T-helper 22 cell (primary cell): Measurements from ENCODE around the gene DEAF1.

Source experiments
- DNase-seq: peaks from one replicate; pipeline ENCODE4 v3.0.0-alpha.2; 2020; ENCODE audit warnings: low read depth

Gene DEAF1

GRCh38 chr11:610146-610801 lies 84.7 kb downstream of the DEAF1 start:
- DNase-seq, result no peak

GRCh38 chr11:609341-609811 lies 85.6 kb downstream of the DEAF1 start:
- no peak for DNase-seq

GRCh38 chr11:608791-609251 lies 86.2 kb downstream of the DEAF1 start:
- no peak for DNase-seq

GRCh38 chr11:607971-608659 lies 86.9 kb downstream of the DEAF1 start:
- no peak for DNase-seq

GRCh38 chr11:607020-607780 lies 87.8 kb downstream of the DEAF1 start:
- DNase-seq, result no peak

GRCh38 chr11:606245-606644 lies 88.8 kb downstream of the DEAF1 start:
- DNase-seq, result no peak

GRCh38 chr11:605286-606129 lies 89.5 kb downstream of the DEAF1 start:
- DNase-seq, result no peak

- no peak for DNase-seq
Measured at GRCh38 chr11:603154-603553, 91.9 kb downstream of the DEAF1 start.

GRCh38 chr11:601573-602245 lies 93.3 kb downstream of the DEAF1 start:
- DNase-seq, result no peak

- no peak for DNase-seq
Measured at GRCh38 chr11:598005-598680, 96.9 kb downstream of the DEAF1 start.

- DNase-seq, result no peak
Measured at GRCh38 chr11:597166-597725, 97.8 kb downstream of the DEAF1 start.

- no peak for DNase-seq
Measured at GRCh38 chr11:596374-596773, 98.6 kb downstream of the DEAF1 start.

- DNase-seq, result no peak
Measured at GRCh38 chr11:595400-595799, 99.6 kb downstream of the DEAF1 start.
